Osteocyte (in vitro differentiated cells): ENCODE data around the gene TNIP1. TPM values are rescaled to one million over a fixed set of nuclear protein-coding genes. Genes with fewer than 3 reads are reported as not detected.

Experiments used
- DNase-seq: peaks from one replicate; pipeline ENCODE4 v3.0.0; 2021; ENCODE audit warnings: mixed read lengths; ENCODE audit not compliant: unreplicated experiment; ENCODE audit errors: extremely low spot score
- H3K27ac Mint-ChIP-seq: one replicate; pipeline ENCODE4 v1.8.0; 2021; ENCODE audit warnings: mild to moderate bottlenecking, mixed read lengths; ENCODE audit not compliant: unreplicated experiment
- H3K27me3 Mint-ChIP-seq: one replicate; pipeline ENCODE4 v1.8.0; 2021; ENCODE audit warnings: mixed read lengths; ENCODE audit not compliant: unreplicated experiment
- H3K36me3 Mint-ChIP-seq: one replicate; pipeline ENCODE4 v1.8.0; 2021; ENCODE audit warnings: mixed read lengths; ENCODE audit not compliant: unreplicated experiment
- H3K4me1 Mint-ChIP-seq: one replicate; pipeline ENCODE4 v1.8.0; 2021; ENCODE audit warnings: mixed read lengths; ENCODE audit not compliant: unreplicated experiment
- H3K4me3 Mint-ChIP-seq: one replicate; pipeline ENCODE4 v1.8.0; 2021; ENCODE audit warnings: mild to moderate bottlenecking, moderate library complexity, mixed read lengths; ENCODE audit not compliant: unreplicated experiment
- H3K9me3 Mint-ChIP-seq: one replicate; pipeline ENCODE4 v1.8.0; 2021; ENCODE audit warnings: mixed read lengths; ENCODE audit not compliant: unreplicated experiment
- CTCF ChIP-seq: fragments of 200-600 bp; sonication (generic); IDR thresholded peaks from 2 replicates; pipeline ENCODE4 v1.5.0; 2021; ENCODE audit warnings: antibody characterized with exemption, mild to moderate bottlenecking, moderate library complexity
- total RNA-seq: library from RNA; stranded (reverse); gene quantifications from 2 replicates; pipeline ENCODE4 v1.2.1, GENCODE V29; 2021

TNIP1 gene
- total RNA-seq, 1 donor from 2014 or later, result 85.5 TPM

- H3K4me3 Mint-ChIP-seq, result no peak overlapping the region
- H3K36me3 Mint-ChIP-seq, result peaks cover 26% of the 10 kb centered on the region
- H3K27me3 Mint-ChIP-seq, result no peaks in the 10 kb centered on the region
- peaks cover 3% of the 10 kb centered on the region for H3K4me1 Mint-ChIP-seq
- no peaks in the 10 kb centered on the region for H3K9me3 Mint-ChIP-seq
- TF ChIP-seq CTCF, result no peak
- DNase-seq, result no peak
- no peak overlapping the region for H3K27ac Mint-ChIP-seq
These were observed 24.2 kb downstream of the TNIP1 start for GRCh38 chr5:151056379-151057325.

- Mint-ChIP-seq H3K4me1 (peaks cover 3% of the 10 kb centered on the region), H3K4me3 (no peak overlapping the region), H3K36me3 (peaks cover 19% of the 10 kb centered on the region), H3K9me3 (no peaks in the 10 kb centered on the region), H3K27ac (no peak overlapping the region), H3K27me3 (no peaks in the 10 kb centered on the region)
- no peak for DNase-seq
- no peak for TF ChIP-seq CTCF
These were observed 25.5 kb downstream of the TNIP1 start for GRCh38 chr5:151055336-151055735.

- H3K4me3 Mint-ChIP-seq, result no peak overlapping the region
- no peak overlapping the region for H3K27ac Mint-ChIP-seq
- H3K36me3 Mint-ChIP-seq, result peaks cover 19% of the 10 kb centered on the region
- TF ChIP-seq CTCF, result no peak
- DNase-seq, result no peak
- no peaks in the 10 kb centered on the region for H3K27me3 Mint-ChIP-seq
- peaks cover 3% of the 10 kb centered on the region for H3K4me1 Mint-ChIP-seq
- no peaks in the 10 kb centered on the region for H3K9me3 Mint-ChIP-seq
These were observed 26.1 kb downstream of the TNIP1 start for GRCh38 chr5:151054709-151055108.

- Mint-ChIP-seq H3K27ac (no peak overlapping the region), H3K4me1 (no peaks in the 10 kb centered on the region), H3K36me3 (peaks cover 15% of the 10 kb centered on the region), H3K27me3 (no peaks in the 10 kb centered on the region), H3K4me3 (no peak overlapping the region), H3K9me3 (no peaks in the 10 kb centered on the region)
- no peak for DNase-seq
- TF ChIP-seq CTCF, result no peak
These were observed 26.9 kb downstream of the TNIP1 start for GRCh38 chr5:151053796-151054462.

GRCh38 chr5:151052836-151053235, 28.0 kb downstream of the TNIP1 start:
- H3K36me3 Mint-ChIP-seq, result peaks cover 14% of the 10 kb centered on the region
- no peak overlapping the region for H3K27ac Mint-ChIP-seq
- no peaks in the 10 kb centered on the region for H3K27me3 Mint-ChIP-seq
- DNase-seq, result no peak
- TF ChIP-seq CTCF, result no peak
- no peaks in the 10 kb centered on the region for H3K9me3 Mint-ChIP-seq
- no peak overlapping the region for H3K4me3 Mint-ChIP-seq
- H3K4me1 Mint-ChIP-seq, result no peaks in the 10 kb centered on the region
